ENCODE measurements around the gene KBTBD8.

DNA sequence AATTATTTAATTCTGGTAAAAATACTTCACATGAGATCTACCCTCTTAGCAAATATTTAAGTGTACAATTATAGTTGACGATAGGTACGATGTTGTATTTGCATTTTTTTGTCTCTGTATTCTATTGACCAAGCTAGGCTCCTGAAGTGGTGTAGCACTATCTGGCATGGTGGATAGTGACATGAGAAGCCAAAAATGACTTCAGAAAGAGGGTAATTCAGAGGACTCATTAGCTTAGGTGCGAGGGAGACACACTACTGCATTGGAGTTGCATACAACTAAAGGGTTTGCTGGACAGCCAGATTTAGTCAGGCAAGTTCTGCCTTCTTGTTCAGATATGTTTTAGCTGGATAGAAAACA is 50.6 kb downstream of the KBTBD8 start:
- TF ChIP-seq CTCF (IDR thresholded peaks at IDR 0.05) (no peak), POLR2A (IDR thresholded peaks at IDR 0.05) (no peak)

Measured in adrenal gland (tissue), 5 donors.